GM23338 (cell line): Measurements from ENCODE around the gene VAV3. TPM values are rescaled to one million over a fixed set of nuclear protein-coding genes. Genes with fewer than 3 reads are reported as not detected.

Source experiments
- ATAC-seq: fragments of 200-7000 bp; cut with Tn5 transposase; 3 replicates; pipeline ENCODE4 v1.9.1; 2020
- DNase-seq: peaks from one replicate; pipeline ENCODE4 v3.0.0-alpha.2; 2015; ENCODE audit warnings: low spot score
- H2AFZ ChIP-seq: fragments of 200-600 bp; sonication (generic); 2 replicates; pipeline ENCODE4 v1.8.0; 2016; ENCODE audit warnings: antibody characterized with exemption, mild to moderate bottlenecking, moderate library complexity
- H3F3A ChIP-seq: fragments of 200-600 bp; sonication (generic); replicated peaks from 2 replicates; pipeline ENCODE4 v1.8.0; 2017; ENCODE audit warnings: antibody characterized with exemption, mixed run types, low read depth
- H3K27ac ChIP-seq: fragments of 200-600 bp; sonication (generic); 2 replicates; pipeline ENCODE4 v1.6.1; 2016; ENCODE audit warnings: low read depth
- H3K27me3 ChIP-seq: fragments of 200-600 bp; sonication (generic); 2 replicates; pipeline ENCODE4 v1.8.0; 2016; ENCODE audit warnings: mild to moderate bottlenecking, mixed run types, moderate library complexity; ENCODE audit not compliant: insufficient read depth
- H3K36me3 ChIP-seq: fragments of 200-600 bp; sonication (generic); 2 replicates; pipeline ENCODE4 v1.8.0; 2016; ENCODE audit warnings: mild to moderate bottlenecking; ENCODE audit not compliant: insufficient read depth
- H3K4me1 ChIP-seq: fragments of 200-600 bp; sonication (generic); 2 replicates; pipeline ENCODE4 v1.8.0; 2016; ENCODE audit warnings: mild to moderate bottlenecking, moderate library complexity; ENCODE audit not compliant: insufficient read depth
- H3K4me2 ChIP-seq: fragments of 200-600 bp; sonication (generic); 2 replicates; pipeline ENCODE4 v1.7.1; 2017; ENCODE audit warnings: mixed run types
- H3K4me3 ChIP-seq: fragments of 200-600 bp; sonication (generic); 2 replicates; pipeline ENCODE4 v1.6.1; 2016; ENCODE audit warnings: mixed run types
- H3K79me2 ChIP-seq: fragments of 200-600 bp; sonication (generic); replicated peaks from 2 replicates; pipeline ENCODE4 v1.8.0; 2017; ENCODE audit warnings: mild to moderate bottlenecking; ENCODE audit not compliant: insufficient read depth
- H3K9me2 ChIP-seq: fragments of 200-600 bp; sonication (generic); 2 replicates; pipeline ENCODE4 v1.8.0; 2017; ENCODE audit not compliant: insufficient read depth
- H4K20me1 ChIP-seq: fragments of 200-600 bp; sonication (generic); replicated peaks from 2 replicates; pipeline ENCODE4 v1.8.0; 2017; ENCODE audit warnings: mild to moderate bottlenecking; ENCODE audit not compliant: insufficient read depth
- H3K27ac Mint-ChIP-seq: 2 replicates; pipeline ENCODE4 v1.8.0; 2020; ENCODE audit warnings: inconsistent platforms, mild to moderate bottlenecking, moderate library complexity, mixed read lengths
- H3K27me3 Mint-ChIP-seq: 3 replicates; pipeline ENCODE4 v1.8.0; 2022; ENCODE audit warnings: low read depth, mild to moderate bottlenecking, moderate library complexity, mixed read lengths, inconsistent platforms; ENCODE audit not compliant: insufficient read depth, poor library complexity
- H3K36me3 Mint-ChIP-seq: 3 replicates; pipeline ENCODE4 v1.8.0; 2021; ENCODE audit warnings: low read depth, mild to moderate bottlenecking, inconsistent platforms, moderate library complexity, mixed read lengths
- H3K4me1 Mint-ChIP-seq: 3 replicates; pipeline ENCODE4 v1.8.0; 2020; ENCODE audit warnings: mild to moderate bottlenecking, inconsistent platforms, mixed read lengths
- H3K4me3 Mint-ChIP-seq: 3 replicates; pipeline ENCODE4 v1.8.0; 2021; ENCODE audit warnings: moderate library complexity, mild to moderate bottlenecking, inconsistent platforms, mixed read lengths
- H3K9me3 Mint-ChIP-seq: 3 replicates; pipeline ENCODE4 v1.8.0; 2020; ENCODE audit warnings: moderate library complexity, mild to moderate bottlenecking, inconsistent platforms, mixed read lengths
- ETS1 ChIP-seq: IDR thresholded peaks from 2 replicates; pipeline ENCODE4 v1.6.1; 2016; ENCODE audit warnings: antibody characterized with exemption
- EZH2phosphoT487 ChIP-seq: fragments of 200-600 bp; sonication (generic); IDR thresholded peaks from one replicate; pipeline ENCODE4 v1.8.1; 2018; ENCODE audit warnings: antibody characterized with exemption; ENCODE audit not compliant: unreplicated experiment
- JUNB ChIP-seq: IDR thresholded peaks from one replicate; pipeline ENCODE4 v1.6.1; 2016; ENCODE audit warnings: antibody characterized with exemption; ENCODE audit not compliant: unreplicated experiment
- NANOG ChIP-seq: IDR thresholded peaks from 2 replicates; pipeline ENCODE4 v1.6.1; 2016; ENCODE audit warnings: antibody characterized with exemption, borderline replicate concordance
- POLR2AphosphoS5 ChIP-seq: IDR thresholded peaks from 2 replicates; pipeline ENCODE4 v1.6.1; 2016; ENCODE audit warnings: antibody characterized with exemption, low read depth
- STAT1 ChIP-seq: IDR thresholded peaks from one replicate; pipeline ENCODE4 v1.6.1; 2016; ENCODE audit warnings: antibody characterized with exemption; ENCODE audit not compliant: unreplicated experiment
- ZNF331 ChIP-seq: fragments of 250-450 bp; sonication (Bioruptor Pico); IDR thresholded peaks from 2 replicates; pipeline ENCODE4 v1.5.0; 2020; ENCODE audit warnings: low read depth, mild to moderate bottlenecking, moderate library complexity
- polyA plus RNA-seq: library from polyadenylated mRNA; unstranded; fragments of >200 nt; fragmentation: Nextera tagmentation; extraction: Ambion mirVana; gene quantifications from 2 replicates; pipeline ENCODE4 v1.2.1, GENCODE V29; 2016
- total RNA-seq: library from RNA; depleted of rRNA; stranded (reverse); fragments of >200 nt; shearing (Covaris generic); gene quantifications from 2 replicates; pipeline ENCODE4 v1.2.3, GENCODE V29; 2014
- TF ChIP-seq, protein P1 (sequence below): IDR thresholded peaks from one replicate; pipeline ENCODE4 v1.6.1; 2018; ENCODE audit warnings: antibody characterized with exemption; ENCODE audit not compliant: unreplicated experiment
- TF ChIP-seq, protein P2 (sequence below), 2 experiments: fragments of 200-600 bp in 1 of 2; sonication (generic) in 1 of 2; conservative IDR thresholded peaks; 2 replicates each; pipeline versions ENCODE4 v1.5.1 to v1.6.1; 2016 to 2017; ENCODE audit warnings: antibody characterized with exemption in 2 of 2, low read depth in 2 of 2, mild to moderate bottlenecking in 2 of 2, moderate library complexity in 1 of 2
- TF ChIP-seq, protein P3 (sequence below): fragments of 250-450 bp; sonication (Bioruptor Pico); IDR thresholded peaks from 2 replicates; pipeline ENCODE4 v1.5.0; 2020; ENCODE audit warnings: mild to moderate bottlenecking, moderate library complexity

The VAV3 gene
- total and polyA plus RNA-seq, 2 experiments from 2014 or later: 3.0 to 11.3 TPM

DNA sequence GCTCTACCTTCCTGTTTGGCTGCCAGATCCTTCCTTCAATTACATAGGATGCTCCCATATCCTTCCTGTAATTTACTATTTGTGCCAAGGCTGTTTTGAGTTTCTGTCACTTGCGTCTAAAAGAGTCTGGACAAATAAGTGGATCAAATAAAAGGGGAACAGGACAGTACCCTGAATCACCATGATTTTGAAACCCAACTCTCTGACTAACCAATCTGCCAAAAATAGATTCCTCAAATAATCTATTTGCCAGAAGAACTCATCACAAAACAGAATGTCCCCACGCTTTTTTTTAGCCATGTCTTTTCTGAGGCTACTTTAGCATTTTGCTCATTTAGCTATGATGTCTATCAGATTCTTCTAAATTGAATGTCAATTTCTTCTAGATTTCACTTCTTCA, 431.5 kb downstream of the VAV3 start:
- H3K9me3 Mint-ChIP-seq: no peaks in the 10 kb centered on the region
- H2AFZ ChIP-seq: no peak overlapping the region
- H3K4me1 ChIP-seq: no peaks in the 10 kb centered on the region
- H3K79me2 ChIP-seq: no peaks in the 10 kb centered on the region
- no peak for ATAC-seq
- H3K27ac Mint-ChIP-seq: no peak overlapping the region
- no peaks in the 10 kb centered on the region for H3F3A ChIP-seq
- no peaks in the 10 kb centered on the region for H3K27me3 ChIP-seq
- H3K27ac ChIP-seq: no peak overlapping the region
- no peak for DNase-seq
- no peaks in the 10 kb centered on the region for H3K36me3 Mint-ChIP-seq
- no peaks in the 10 kb centered on the region for H3K4me1 Mint-ChIP-seq
- no peaks in the 10 kb centered on the region; the same call in 1 of the 2 replicates for H4K20me1 ChIP-seq
- no peak overlapping the region for H3K4me3 ChIP-seq
- H3K36me3 ChIP-seq: no peaks in the 10 kb centered on the region
- peaks cover 4% of the 10 kb centered on the region; the same call in 1 of the 2 replicates for H3K9me2 ChIP-seq
- no peak overlapping the region for H3K4me3 Mint-ChIP-seq
- peaks cover 3% of the 10 kb centered on the region for H3K27me3 Mint-ChIP-seq
- H3K4me2 ChIP-seq: no peak overlapping the region
- TF ChIP-seq ZNF331 (CRISPR knock-in tag) (no peak), ETS1 (no peak), POLR2AphosphoS5 (no peak), STAT1 (no peak), JUNB (no peak), EZH2phosphoT487 (no peak), NANOG (no peak)
- TF ChIP-seq, protein P1, sequence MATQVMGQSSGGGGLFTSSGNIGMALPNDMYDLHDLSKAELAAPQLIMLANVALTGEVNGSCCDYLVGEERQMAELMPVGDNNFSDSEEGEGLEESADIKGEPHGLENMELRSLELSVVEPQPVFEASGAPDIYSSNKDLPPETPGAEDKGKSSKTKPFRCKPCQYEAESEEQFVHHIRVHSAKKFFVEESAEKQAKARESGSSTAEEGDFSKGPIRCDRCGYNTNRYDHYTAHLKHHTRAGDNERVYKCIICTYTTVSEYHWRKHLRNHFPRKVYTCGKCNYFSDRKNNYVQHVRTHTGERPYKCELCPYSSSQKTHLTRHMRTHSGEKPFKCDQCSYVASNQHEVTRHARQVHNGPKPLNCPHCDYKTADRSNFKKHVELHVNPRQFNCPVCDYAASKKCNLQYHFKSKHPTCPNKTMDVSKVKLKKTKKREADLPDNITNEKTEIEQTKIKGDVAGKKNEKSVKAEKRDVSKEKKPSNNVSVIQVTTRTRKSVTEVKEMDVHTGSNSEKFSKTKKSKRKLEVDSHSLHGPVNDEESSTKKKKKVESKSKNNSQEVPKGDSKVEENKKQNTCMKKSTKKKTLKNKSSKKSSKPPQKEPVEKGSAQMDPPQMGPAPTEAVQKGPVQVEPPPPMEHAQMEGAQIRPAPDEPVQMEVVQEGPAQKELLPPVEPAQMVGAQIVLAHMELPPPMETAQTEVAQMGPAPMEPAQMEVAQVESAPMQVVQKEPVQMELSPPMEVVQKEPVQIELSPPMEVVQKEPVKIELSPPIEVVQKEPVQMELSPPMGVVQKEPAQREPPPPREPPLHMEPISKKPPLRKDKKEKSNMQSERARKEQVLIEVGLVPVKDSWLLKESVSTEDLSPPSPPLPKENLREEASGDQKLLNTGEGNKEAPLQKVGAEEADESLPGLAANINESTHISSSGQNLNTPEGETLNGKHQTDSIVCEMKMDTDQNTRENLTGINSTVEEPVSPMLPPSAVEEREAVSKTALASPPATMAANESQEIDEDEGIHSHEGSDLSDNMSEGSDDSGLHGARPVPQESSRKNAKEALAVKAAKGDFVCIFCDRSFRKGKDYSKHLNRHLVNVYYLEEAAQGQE: no peak
- TF ChIP-seq, protein P2, sequence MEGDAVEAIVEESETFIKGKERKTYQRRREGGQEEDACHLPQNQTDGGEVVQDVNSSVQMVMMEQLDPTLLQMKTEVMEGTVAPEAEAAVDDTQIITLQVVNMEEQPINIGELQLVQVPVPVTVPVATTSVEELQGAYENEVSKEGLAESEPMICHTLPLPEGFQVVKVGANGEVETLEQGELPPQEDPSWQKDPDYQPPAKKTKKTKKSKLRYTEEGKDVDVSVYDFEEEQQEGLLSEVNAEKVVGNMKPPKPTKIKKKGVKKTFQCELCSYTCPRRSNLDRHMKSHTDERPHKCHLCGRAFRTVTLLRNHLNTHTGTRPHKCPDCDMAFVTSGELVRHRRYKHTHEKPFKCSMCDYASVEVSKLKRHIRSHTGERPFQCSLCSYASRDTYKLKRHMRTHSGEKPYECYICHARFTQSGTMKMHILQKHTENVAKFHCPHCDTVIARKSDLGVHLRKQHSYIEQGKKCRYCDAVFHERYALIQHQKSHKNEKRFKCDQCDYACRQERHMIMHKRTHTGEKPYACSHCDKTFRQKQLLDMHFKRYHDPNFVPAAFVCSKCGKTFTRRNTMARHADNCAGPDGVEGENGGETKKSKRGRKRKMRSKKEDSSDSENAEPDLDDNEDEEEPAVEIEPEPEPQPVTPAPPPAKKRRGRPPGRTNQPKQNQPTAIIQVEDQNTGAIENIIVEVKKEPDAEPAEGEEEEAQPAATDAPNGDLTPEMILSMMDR (conservative IDR thresholded peaks at IDR 0.05; ENCODE audit: low read depth in 2 of 2): no peak
- TF ChIP-seq, protein P3, sequence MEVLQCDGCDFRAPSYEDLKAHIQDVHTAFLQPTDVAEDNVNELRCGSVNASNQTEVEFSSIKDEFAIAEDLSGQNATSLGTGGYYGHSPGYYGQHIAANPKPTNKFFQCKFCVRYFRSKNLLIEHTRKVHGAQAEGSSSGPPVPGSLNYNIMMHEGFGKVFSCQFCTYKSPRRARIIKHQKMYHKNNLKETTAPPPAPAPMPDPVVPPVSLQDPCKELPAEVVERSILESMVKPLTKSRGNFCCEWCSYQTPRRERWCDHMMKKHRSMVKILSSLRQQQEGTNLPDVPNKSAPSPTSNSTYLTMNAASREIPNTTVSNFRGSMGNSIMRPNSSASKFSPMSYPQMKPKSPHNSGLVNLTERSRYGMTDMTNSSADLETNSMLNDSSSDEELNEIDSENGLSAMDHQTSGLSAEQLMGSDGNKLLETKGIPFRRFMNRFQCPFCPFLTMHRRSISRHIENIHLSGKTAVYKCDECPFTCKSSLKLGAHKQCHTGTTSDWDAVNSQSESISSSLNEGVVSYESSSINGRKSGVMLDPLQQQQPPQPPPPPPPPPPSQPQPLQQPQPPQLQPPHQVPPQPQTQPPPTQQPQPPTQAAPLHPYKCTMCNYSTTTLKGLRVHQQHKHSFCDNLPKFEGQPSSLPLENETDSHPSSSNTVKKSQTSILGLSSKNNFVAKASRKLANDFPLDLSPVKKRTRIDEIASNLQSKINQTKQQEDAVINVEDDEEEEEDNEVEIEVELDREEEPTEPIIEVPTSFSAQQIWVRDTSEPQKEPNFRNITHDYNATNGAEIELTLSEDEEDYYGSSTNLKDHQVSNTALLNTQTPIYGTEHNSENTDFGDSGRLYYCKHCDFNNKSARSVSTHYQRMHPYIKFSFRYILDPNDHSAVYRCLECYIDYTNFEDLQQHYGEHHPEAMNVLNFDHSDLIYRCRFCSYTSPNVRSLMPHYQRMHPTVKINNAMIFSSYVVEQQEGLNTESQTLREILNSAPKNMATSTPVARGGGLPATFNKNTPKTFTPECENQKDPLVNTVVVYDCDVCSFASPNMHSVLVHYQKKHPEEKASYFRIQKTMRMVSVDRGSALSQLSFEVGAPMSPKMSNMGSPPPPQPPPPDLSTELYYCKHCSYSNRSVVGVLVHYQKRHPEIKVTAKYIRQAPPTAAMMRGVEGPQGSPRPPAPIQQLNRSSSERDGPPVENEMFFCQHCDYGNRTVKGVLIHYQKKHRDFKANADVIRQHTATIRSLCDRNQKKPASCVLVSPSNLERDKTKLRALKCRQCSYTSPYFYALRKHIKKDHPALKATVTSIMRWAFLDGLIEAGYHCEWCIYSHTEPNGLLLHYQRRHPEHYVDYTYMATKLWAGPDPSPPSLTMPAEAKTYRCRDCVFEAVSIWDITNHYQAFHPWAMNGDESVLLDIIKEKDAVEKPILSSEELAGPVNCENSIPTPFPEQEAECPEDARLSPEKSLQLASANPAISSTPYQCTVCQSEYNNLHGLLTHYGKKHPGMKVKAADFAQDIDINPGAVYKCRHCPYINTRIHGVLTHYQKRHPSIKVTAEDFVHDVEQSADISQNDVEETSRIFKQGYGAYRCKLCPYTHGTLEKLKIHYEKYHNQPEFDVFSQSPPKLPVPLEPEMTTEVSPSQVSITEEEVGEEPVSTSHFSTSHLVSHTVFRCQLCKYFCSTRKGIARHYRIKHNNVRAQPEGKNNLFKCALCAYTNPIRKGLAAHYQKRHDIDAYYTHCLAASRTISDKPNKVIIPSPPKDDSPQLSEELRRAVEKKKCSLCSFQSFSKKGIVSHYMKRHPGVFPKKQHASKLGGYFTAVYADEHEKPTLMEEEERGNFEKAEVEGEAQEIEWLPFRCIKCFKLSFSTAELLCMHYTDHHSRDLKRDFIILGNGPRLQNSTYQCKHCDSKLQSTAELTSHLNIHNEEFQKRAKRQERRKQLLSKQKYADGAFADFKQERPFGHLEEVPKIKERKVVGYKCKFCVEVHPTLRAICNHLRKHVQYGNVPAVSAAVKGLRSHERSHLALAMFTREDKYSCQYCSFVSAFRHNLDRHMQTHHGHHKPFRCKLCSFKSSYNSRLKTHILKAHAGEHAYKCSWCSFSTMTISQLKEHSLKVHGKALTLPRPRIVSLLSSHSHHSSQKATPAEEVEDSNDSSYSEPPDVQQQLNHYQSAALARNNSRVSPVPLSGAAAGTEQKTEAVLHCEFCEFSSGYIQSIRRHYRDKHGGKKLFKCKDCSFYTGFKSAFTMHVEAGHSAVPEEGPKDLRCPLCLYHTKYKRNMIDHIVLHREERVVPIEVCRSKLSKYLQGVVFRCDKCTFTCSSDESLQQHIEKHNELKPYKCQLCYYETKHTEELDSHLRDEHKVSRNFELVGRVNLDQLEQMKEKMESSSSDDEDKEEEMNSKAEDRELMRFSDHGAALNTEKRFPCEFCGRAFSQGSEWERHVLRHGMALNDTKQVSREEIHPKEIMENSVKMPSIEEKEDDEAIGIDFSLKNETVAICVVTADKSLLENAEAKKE (CRISPR knock-in tag): no peak
